GM21529 (cell line): ENCODE data around the gene TENM4.

ENCODE experiments used
- ATAC-seq: cut with Tn5 transposase; IDR thresholded peaks from one replicate; pipeline ENCODE4 v1.9.1; 2021; ENCODE audit not compliant: unreplicated experiment

The TENM4 gene

DNA sequence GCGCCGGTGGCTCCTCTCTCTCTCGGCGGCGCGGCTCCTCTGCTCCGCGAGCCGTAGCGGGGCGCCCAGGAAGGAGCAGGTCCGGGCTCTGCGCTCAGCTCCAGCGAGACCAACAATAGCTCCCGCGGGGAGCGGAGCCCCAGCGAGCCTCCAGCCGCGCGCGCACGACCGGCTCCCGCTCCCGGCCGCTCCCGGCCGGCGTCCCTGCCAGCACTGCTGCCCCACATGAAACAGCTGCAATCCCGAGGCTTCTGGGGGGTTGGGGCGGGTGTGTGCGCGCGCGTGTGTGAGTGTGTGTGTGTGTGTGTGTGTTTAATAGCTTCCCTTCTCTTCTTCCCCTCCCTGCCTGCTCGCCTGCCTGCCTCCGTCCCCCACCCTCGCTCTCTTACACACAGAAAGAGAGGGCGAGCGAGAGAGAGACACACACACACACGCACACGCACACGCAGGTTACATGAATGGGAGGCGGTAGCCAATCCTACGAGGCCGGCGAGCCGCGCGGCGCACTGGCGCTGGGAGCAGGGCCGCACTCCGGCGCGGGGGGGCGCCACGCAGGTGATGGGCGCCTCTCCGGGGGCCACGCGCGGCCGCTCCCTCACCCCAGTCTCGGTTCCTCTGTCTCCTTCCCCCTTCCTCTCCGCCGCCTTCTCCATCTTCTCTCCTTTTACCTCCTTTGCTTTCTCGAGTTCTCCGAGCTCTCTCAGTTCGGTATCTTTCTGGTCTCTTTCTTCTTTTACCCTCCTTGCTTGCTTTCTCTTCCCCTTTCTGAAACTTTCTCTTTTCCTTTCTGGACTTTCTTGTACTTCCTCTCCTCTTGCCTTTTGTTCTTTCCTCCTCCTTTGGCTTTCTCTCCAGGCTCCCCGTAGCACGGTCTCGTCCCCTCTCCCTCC is at the start of gene TENM4:
Gene TENM4 (minus strand): TSS at position 460 of the 890 bp plus-strand sequence. CDS start 371,086 bp downstream, outside the sequence.
- peak; percentile 38 for ATAC-seq

- ATAC-seq = no peak
These were observed 47.5 kb upstream of the TENM4 start for GRCh38 chr11:79488286-79488685.

GRCh38 chr11:79487412-79487811 is 46.6 kb upstream of the TENM4 start:
- no peak for ATAC-seq

DNA sequence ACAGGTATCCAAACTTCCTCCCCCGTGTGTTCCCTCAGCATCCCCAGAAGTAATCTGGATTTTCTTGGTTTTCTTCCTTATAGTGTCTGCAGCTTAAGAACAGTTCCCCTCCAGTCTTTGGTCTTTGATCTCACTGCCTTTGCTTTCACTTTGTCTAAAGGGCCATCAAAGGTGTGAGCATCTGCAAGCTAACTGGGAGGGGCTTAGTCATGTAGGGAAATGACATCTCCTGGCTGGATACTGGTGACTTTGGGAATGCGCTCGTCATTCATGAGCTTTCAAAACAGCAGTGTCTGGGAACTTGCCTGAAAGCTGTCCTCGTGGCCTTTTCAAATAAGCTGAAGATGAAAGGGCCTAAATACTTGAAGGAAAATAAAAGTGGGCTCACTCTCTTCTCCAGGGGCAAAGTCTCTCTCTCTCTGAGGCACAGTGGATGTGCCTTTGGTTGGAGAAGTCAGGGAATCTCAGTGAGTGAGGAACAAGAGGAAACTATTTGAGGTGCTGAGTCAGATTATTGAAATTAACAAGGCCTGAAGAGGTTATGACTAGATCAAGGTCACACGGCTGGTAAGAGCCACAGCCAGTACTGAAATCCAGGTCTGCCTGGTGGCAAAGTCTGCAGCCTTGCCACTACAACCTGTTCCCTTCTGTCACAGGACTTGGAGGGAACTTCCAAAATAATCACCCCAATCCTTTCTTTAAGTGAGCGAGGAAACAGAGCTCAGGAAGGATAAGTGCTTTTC is 45.6 kb upstream of the TENM4 start:
- ATAC-seq = no peak

DNA sequence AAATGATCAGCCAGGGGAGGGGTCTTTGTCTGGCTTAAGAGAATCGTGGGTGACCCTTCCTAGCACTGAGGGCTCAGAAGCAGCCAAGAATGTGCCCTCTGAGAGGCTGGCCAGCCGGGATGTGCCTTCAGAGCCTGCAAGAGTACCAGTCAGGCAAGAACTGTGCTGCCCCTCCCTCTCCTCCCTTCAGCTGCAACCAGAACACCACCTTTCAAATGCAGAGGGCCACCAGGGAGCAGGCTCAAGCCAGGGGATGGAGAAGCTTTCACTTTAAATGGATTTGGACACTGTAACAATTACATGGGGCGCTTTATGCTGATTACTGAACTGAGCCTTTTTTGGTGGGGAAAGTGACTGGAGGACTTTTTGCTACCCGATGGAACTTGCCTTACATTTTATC is 44.9 kb upstream of the TENM4 start:
- no peak for ATAC-seq

GRCh38 chr11:79484872-79485271 is 44.0 kb upstream of the TENM4 start:
- ATAC-seq = no peak

DNA sequence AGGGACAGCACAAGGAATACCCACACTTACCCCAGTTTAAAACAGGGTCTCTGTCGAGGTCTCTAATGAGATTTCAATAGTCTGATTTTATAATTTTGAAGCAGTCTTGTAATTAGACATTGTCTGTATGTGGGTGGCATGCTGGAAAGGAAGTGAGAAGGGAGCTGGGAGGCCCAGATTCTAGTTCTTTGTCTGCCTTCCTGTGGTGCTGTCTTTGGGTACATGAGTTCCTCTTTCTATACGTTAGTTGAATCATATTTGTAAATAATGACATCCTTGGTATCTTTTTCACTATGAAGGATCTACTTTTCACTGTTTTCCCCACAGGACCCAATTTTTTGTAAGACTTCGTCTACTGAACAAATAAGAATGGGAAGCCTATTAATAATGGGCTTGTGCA is 42.0 kb upstream of the TENM4 start:
- peak; percentile 89 for ATAC-seq

GRCh38 chr11:79481795-79482194 is 41.0 kb upstream of the TENM4 start:
- peak; percentile 47 for ATAC-seq

- ATAC-seq = no peak
These were observed 40.0 kb upstream of the TENM4 start for GRCh38 chr11:79480864-79481263.

DNA sequence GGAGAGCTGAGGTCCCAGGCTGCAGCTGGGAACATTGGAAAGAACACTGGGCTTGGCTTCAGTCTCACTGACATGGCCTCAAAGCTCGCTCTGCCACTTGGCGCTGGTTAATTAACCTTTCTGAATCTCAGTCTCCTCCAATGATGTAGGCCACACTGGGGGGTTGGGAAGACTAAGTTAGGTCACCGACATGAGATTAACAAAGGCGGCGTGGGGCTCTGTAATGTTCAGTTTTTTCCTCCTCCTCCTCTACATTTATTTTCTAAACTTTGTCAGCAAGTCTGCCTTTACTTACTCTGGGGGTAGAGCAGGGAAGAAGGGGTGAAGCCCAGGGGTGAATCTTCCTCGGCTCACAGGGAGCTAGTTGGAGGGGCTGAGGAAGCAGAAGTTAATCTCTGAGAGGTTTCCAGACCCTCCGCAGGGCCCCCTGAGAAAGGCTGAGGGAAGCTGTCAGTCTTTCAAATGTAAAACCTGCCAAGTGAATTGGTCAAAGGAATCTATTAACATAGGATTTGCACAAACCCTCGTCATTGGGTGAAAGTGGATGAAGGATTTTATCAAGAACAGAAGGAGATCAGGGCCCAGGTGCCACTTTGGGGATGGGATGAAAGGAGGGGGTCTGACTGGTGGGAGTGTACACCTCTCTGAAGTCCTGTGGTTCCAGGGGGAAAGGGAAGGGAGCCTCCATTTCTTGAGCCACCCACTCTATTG is 32.1 kb upstream of the TENM4 start:
- ATAC-seq = no peak

DNA sequence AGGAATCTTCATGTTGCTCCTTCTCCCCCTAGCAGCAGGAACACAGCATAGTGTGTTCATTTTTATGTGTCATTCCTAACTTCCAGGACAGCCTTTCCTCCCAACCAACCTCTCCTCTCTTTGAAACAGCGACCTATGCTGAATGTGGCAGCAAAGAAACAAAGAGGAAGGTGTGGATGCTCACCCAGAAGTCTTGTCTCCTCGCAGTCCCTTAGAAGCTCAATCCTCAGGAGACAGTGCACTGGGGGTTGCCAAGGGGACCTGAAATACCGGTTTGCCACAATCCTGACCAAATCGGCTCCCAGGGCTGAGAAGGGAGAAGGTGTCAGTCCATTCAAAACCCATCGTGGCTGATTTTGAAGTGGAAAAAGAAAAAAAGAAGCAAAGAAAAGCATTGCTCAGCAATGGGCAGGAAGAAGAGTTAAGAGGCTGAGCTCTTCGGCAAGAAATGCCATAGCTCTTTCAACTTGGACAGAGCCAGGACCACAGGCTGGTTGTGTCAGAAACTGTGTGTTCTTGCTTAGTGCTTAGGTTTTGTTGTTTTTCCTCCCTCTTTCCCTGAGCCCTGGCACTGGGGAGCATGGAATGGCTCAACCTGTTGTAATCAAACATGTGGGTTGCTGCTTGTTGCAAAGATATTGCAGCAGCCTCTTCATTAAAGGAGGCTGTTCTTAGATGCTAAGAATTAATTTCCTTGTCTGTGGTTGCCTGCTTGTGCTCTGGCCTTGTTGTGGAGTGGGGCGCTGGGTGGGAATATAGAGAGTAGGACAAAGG is 30.4 kb upstream of the TENM4 start:
- ATAC-seq = no peak

- no peak for ATAC-seq
These were observed 29.3 kb upstream of the TENM4 start for GRCh38 chr11:79470161-79470560.

DNA sequence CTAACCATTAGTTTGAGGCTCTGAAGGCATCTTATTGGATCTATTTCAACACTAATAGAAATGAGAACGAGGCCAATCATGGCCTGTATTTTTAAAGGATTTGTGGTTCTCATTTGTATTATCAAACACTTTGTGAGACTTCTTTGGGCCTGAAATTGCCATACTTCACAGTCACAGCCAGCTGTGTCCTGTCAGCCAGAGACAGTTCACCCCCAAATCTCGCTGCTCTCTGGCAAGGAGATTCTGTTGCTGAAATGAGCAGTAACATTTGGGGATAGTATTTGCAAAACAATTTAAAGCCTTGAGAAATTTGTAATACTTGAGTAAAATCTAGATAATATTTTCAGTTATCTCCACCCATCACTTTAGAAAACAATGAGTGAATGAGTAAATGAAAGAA is 26.9 kb upstream of the TENM4 start:
- no peak for ATAC-seq

DNA sequence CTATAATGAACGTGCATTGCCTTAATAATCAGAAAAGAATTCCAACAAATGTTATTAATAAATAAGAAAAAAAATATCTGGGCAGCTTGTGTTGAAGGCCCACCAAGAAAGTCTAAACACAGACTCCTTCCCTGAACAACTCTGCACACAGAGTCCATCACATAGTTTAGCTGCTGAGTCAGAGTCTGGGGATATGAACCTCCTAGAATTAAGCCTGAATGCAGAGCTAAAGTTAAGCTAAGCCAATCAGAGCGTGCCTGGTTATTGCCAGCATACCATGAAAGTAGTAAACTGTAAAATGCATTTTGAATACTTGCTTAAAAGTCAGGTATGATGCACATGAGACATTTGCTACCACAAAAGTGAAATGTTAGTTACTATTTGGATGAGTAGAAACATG is 25.6 kb upstream of the TENM4 start:
- ATAC-seq = no peak

DNA sequence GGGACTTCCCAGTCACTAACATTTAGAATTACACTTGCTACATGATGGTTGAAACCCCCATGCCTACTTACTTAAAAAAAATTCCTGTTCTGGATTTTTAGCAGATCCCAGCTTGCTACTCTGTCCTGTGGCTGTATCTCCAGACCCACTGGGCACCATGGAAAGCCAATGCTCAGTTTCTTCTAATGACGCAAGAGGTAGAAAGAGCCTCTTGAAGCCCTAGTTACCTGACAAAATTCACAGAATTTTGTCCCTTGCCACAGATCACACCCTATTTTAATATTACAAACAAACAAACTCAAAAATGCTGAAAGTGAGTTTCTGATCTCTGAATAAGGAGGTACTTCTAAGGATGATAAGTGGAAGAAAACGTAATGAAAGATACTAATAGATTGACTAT is 24.3 kb upstream of the TENM4 start:
- no peak for ATAC-seq

DNA sequence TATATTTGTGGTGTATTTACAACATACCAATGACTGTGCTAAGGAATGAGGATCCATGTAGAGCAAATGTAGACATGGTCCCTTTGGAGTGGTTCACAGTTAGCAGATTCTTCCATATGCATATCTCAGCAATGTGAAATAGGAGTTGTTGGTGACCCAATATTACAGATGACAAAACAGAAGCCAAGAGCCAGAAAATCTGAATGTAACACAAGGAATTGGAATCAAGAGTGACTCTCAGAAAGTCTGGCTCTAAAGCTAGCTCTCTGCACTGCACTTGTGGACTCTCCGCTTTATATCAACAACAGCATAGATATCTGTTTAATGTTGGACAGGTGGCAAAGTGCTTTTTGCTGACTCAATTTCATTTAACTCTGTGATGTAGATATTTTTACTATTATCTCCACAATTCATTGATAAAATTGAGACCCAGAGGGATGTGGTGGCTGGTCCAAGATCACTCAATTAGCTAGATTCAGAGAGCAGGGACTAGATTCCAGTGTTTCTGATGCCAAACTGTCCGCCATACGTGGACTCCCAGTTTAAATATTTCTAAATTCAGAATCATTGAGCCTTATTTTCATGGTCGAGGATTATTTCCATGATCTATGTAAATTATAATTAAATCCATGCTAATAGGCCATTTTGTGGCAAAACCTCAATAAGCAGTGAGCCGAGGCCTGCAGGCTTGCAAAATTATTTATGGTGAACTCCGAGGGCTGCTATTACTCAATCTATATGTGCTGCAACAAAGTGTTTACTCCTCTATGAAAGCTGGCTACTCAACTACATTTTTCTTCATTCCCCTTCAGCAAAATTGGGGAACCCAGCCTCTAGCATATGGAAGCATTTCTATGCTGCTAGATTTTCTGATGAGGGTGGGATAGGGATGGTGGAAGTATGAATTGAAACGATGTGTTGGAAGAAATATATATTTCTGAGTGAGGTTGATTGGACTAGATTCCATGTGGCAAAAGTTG is 21.1 kb upstream of the TENM4 start:
- no peak for ATAC-seq

GRCh38 chr11:79461144-79461543 is 20.3 kb upstream of the TENM4 start:
- no peak for ATAC-seq

DNA sequence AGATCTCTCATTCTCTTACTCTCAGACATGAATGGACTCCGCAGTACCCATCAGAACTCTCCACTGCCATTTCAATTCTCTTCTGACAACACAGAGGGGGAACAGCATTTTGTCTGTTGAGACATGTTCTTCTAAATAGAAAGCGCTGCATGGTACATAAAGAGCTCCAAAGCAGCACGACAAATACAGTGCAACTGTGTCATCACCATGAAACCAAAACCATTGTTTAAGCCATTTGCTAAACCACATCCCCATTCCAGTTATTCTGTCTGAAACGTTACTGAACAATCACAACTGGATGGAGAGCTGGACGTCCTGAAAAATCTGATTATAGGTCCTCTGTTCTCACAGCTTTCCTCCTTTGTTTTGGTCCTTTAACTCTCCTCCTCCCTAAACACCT is 17.9 kb upstream of the TENM4 start:
- no peak for ATAC-seq

DNA sequence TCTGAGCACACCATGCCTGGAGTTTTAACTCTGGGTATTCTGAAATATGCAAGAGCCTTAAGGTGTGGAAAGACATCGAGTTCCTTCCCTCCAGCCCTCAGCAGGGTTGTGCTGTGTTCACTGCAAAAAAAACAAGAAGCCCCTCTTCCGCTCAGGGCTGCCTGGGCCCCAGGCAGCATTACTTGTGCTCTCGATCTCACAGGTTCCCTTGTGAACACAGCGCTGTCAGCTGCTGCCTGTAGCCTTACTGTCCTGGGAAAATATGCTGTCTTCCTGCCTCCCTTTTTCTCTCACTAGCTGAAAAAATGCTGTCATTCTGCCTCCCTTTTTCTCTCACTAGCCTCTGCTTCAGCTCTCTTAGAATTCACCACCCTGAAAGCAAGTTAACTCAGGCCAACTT is 15.7 kb upstream of the TENM4 start:
- no peak for ATAC-seq

DNA sequence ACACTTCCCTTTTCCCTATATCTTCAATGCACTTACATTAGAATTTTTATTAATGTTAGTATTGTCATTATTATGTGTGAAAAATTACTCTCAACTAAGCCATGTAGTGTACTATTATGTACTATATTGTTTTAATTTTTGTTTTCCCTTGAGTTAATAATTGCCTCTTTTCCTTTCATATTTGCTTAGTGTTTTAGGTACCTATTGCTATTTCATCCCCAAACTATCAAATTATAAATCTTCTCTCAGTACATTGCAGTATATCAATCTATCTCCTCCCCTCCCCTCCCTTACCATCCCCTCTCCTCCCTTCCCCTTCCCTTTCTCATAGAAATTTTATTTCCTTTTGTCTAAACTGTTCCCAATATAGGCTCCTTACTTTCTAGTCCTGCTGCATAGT is 12.8 kb upstream of the TENM4 start:
- no peak for ATAC-seq
